ENCODE data around the gene AKR7A3.

Gene AKR7A3

DNA sequence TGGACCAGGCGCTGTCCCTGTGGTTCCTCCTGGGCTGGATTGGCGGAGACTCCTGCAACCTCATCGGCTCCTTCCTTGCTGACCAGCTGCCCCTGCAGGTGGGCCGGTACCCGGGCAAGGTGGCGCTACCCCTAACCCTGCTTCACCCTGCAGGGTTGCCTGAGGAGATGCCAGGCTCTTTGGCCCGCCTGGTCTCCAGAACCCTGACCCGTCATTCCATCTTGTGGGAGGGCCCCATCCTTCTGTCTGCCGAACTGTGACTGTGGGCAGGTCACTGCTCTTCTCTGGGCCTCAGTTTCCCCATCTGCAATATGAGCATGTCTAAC, 36.1 kb upstream of the AKR7A3 start:
- Histone ChIP-seq H3K4me3 (replicated peaks; ENCODE audit: low read depth, low read length) (no peak overlapping the region), H3K27me3 (replicated peaks; ENCODE audit: control insufficient read depth, insufficient read depth, low read length) (no peaks in the 10 kb centered on the region), H3K36me3 (ENCODE audit: control insufficient read depth, insufficient read depth, low read length) (peaks cover 6% of the 10 kb centered on the region)
- DNase-seq (ENCODE audit: extremely low read depth, insufficient read length) = no peak
- TF ChIP-seq, protein P1, sequence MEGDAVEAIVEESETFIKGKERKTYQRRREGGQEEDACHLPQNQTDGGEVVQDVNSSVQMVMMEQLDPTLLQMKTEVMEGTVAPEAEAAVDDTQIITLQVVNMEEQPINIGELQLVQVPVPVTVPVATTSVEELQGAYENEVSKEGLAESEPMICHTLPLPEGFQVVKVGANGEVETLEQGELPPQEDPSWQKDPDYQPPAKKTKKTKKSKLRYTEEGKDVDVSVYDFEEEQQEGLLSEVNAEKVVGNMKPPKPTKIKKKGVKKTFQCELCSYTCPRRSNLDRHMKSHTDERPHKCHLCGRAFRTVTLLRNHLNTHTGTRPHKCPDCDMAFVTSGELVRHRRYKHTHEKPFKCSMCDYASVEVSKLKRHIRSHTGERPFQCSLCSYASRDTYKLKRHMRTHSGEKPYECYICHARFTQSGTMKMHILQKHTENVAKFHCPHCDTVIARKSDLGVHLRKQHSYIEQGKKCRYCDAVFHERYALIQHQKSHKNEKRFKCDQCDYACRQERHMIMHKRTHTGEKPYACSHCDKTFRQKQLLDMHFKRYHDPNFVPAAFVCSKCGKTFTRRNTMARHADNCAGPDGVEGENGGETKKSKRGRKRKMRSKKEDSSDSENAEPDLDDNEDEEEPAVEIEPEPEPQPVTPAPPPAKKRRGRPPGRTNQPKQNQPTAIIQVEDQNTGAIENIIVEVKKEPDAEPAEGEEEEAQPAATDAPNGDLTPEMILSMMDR (IDR thresholded peaks at IDR 0.05; ENCODE audit: insufficient read depth, low read length, poor library complexity, severe bottlenecking) = no peak

DNA sequence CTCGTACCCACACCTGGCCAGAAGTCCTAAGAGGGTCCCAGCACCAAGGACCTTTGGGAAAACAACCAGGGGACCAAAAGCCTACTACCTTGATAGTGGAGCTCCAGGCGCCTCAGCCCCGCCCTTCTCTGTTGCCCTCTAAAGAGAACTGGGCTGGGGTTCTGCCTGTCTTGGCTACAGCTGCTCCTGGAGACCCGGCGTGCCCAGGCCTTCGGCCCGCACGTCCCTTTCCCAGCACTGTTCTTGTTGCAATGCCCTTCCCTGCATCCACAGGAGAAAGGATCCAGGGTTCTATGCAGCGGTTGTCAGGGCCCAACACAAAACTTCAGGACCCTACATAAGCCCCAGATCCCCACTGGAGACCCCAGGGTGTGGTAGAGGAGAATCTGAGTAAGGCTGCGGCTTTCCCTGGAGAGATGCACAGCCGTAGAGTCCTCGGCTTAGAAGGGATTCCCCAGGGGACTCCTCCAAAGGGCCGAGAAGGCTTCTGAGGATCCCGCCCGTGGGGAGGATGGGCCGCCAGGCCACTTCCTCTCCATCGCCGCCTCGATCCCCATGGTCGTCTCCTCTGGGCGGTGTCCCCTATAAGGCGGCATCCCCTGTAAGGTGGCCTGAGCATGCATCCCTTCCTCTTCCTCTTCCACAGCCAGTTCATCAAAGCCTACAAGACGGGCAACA, 35.6 kb upstream of the AKR7A3 start:
- peaks cover 6% of the 10 kb centered on the region for H3K36me3 ChIP-seq (ENCODE audit: control insufficient read depth, insufficient read depth, low read length)

DNA sequence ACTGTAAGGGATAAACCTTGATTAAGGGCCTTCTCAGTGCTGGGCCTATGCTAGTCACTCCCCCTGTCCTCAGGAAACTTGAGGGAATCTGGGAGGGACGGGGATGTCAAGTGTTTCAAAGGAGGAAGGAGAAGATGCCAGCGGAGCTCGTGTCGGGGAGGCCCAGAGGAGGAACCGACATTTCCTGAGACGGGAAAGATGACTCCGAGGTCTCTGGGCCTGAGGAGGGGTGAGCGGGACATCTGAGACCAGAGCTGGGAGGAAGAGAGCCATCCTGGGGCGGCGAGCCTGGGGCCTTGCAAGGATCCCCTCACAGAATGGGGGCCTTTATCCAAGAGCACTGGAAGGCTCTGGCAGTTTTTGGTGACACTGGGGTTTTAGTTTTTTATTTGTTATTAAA, 33.9 kb upstream of the AKR7A3 start:
- H3K36me3 ChIP-seq (ENCODE audit: control insufficient read depth, insufficient read depth, low read length) = peaks cover 8% of the 10 kb centered on the region
- H3K27me3 ChIP-seq (replicated peaks; ENCODE audit: control insufficient read depth, insufficient read depth, low read length) = no peaks in the 10 kb centered on the region
- TF ChIP-seq, protein P1 (IDR thresholded peaks at IDR 0.05; ENCODE audit: insufficient read depth, low read length, poor library complexity, severe bottlenecking) = no peak
- DNase-seq (ENCODE audit: extremely low read depth, insufficient read length) = no peak
- H3K4me3 ChIP-seq (replicated peaks; ENCODE audit: low read depth, low read length) = no peak overlapping the region

More for the DNA sequence above, 35.6 kb upstream of the AKR7A3 start:
- Histone ChIP-seq H3K27me3 (replicated peaks; ENCODE audit: control insufficient read depth, insufficient read depth, low read length) (no peaks in the 10 kb centered on the region), H3K4me3 (replicated peaks; ENCODE audit: low read depth, low read length) (no peak overlapping the region)
- DNase-seq (ENCODE audit: extremely low read depth, insufficient read length) = no peak
- TF ChIP-seq, protein P1 (IDR thresholded peaks at IDR 0.05; ENCODE audit: insufficient read depth, low read length, poor library complexity, severe bottlenecking) = no peak

DNA sequence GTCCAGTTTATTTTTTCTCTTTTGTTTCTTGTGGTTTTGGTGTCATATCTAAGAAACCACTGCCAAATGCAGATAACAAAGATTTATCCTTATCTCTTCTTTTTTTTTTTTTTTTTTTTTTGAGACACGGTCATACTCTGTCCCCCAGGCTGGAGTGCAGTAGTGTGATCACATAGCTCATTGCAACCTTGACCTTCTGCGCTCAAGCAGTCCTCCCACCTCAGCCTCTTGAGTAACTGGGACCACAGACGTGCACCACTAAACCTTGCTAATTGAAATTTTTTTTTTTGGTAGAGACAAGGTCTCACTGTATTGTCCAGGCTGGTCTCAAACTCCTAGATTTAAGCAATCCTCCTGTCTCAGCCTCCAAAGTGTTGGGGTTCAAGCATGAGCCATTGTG, 32.5 kb upstream of the AKR7A3 start:
- Histone ChIP-seq H3K27me3 (replicated peaks; ENCODE audit: control insufficient read depth, insufficient read depth, low read length) (no peaks in the 10 kb centered on the region), H3K36me3 (ENCODE audit: control insufficient read depth, insufficient read depth, low read length) (peaks cover 8% of the 10 kb centered on the region), H3K4me3 (replicated peaks; ENCODE audit: low read depth, low read length) (no peak overlapping the region)
- no peak for DNase-seq (ENCODE audit: extremely low read depth, insufficient read length)
- TF ChIP-seq, protein P1 (IDR thresholded peaks at IDR 0.05; ENCODE audit: insufficient read depth, low read length, poor library complexity, severe bottlenecking) = no peak

DNA sequence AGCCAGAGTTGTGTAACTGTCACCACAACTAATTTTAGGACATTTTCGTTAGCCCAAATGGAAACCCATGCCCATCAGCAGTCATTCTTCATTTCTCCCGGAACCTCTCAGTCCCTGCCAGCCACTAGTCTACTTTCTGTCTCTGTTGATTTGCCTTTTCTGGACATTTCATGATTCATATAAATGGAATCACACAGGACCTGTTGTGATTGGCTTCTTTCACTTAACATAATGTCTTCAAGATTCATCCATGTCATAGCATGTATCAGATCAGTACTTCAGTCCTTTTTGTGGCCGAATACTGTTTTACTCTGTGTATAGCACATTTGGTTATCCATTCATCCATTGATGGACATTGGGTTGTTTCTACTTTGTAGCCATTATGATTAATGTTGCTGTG, 30.6 kb upstream of the AKR7A3 start:
- H3K36me3 ChIP-seq (ENCODE audit: control insufficient read depth, insufficient read depth, low read length) = peaks cover 6% of the 10 kb centered on the region

More for the DNA sequence above, 30.6 kb upstream of the AKR7A3 start:
- no peak for DNase-seq (ENCODE audit: extremely low read depth, insufficient read length)
- TF ChIP-seq, protein P1 (IDR thresholded peaks at IDR 0.05; ENCODE audit: insufficient read depth, low read length, poor library complexity, severe bottlenecking) = no peak
- H3K27me3 ChIP-seq (replicated peaks; ENCODE audit: control insufficient read depth, insufficient read depth, low read length) = no peaks in the 10 kb centered on the region
- H3K4me3 ChIP-seq (replicated peaks; ENCODE audit: low read depth, low read length) = no peak overlapping the region
